ENCODE data around the gene CCDC179.

DNA sequence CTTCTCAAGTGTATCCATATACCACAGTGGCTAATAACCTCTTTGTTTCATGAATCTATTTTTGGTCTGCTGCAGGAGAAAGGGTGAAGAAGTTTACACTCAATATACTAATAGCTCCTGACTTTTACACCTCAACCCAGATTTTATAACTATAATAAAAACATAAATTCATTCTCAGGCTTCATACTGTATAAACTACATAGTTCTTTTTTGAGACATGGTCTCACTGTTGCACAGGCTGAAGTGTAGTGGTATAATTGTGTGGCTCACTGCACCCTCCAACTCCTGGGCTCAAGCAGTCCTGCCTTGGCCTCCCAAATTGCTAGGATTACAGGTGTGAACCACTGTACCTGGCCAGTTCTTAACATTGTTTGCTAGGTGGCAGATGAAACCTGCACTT is 17.8 kb upstream of the CCDC179 start:
- TF ChIP-seq, protein P1, sequence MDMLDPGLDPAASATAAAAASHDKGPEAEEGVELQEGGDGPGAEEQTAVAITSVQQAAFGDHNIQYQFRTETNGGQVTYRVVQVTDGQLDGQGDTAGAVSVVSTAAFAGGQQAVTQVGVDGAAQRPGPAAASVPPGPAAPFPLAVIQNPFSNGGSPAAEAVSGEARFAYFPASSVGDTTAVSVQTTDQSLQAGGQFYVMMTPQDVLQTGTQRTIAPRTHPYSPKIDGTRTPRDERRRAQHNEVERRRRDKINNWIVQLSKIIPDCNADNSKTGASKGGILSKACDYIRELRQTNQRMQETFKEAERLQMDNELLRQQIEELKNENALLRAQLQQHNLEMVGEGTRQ (IDR thresholded peaks at IDR 0.05; ENCODE audit: low read depth, low read length): no peak
- TF ChIP-seq, protein P1 (CRISPR knock-in tag; IDR thresholded peaks at IDR 0.05; ENCODE audit: borderline replicate concordance): no peak
- TF ChIP-seq ZNF224 (CRISPR knock-in tag; IDR thresholded peaks at IDR 0.05) (no peak), ELF1 (CRISPR knock-in tag; IDR thresholded peaks at IDR 0.05) (no peak), ZNF274 (CRISPR knock-in tag; IDR thresholded peaks at IDR 0.05) (no peak), ZBTB3 (CRISPR knock-in tag; IDR thresholded peaks at IDR 0.05; ENCODE audit: borderline replicate concordance, low read depth) (no peak), NCOR1 (IDR thresholded peaks at IDR 0.05; ENCODE audit: borderline replicate concordance, low read length) (no peak)
- TF ChIP-seq, protein P2, sequence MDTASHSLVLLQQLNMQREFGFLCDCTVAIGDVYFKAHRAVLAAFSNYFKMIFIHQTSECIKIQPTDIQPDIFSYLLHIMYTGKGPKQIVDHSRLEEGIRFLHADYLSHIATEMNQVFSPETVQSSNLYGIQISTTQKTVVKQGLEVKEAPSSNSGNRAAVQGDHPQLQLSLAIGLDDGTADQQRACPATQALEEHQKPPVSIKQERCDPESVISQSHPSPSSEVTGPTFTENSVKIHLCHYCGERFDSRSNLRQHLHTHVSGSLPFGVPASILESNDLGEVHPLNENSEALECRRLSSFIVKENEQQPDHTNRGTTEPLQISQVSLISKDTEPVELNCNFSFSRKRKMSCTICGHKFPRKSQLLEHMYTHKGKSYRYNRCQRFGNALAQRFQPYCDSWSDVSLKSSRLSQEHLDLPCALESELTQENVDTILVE (CRISPR knock-in tag; IDR thresholded peaks at IDR 0.05): no peak
- TF ChIP-seq, protein P3, sequence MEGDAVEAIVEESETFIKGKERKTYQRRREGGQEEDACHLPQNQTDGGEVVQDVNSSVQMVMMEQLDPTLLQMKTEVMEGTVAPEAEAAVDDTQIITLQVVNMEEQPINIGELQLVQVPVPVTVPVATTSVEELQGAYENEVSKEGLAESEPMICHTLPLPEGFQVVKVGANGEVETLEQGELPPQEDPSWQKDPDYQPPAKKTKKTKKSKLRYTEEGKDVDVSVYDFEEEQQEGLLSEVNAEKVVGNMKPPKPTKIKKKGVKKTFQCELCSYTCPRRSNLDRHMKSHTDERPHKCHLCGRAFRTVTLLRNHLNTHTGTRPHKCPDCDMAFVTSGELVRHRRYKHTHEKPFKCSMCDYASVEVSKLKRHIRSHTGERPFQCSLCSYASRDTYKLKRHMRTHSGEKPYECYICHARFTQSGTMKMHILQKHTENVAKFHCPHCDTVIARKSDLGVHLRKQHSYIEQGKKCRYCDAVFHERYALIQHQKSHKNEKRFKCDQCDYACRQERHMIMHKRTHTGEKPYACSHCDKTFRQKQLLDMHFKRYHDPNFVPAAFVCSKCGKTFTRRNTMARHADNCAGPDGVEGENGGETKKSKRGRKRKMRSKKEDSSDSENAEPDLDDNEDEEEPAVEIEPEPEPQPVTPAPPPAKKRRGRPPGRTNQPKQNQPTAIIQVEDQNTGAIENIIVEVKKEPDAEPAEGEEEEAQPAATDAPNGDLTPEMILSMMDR (CRISPR knock-in tag; IDR thresholded peaks at IDR 0.05): no peak
- TF ChIP-seq, protein P4, sequence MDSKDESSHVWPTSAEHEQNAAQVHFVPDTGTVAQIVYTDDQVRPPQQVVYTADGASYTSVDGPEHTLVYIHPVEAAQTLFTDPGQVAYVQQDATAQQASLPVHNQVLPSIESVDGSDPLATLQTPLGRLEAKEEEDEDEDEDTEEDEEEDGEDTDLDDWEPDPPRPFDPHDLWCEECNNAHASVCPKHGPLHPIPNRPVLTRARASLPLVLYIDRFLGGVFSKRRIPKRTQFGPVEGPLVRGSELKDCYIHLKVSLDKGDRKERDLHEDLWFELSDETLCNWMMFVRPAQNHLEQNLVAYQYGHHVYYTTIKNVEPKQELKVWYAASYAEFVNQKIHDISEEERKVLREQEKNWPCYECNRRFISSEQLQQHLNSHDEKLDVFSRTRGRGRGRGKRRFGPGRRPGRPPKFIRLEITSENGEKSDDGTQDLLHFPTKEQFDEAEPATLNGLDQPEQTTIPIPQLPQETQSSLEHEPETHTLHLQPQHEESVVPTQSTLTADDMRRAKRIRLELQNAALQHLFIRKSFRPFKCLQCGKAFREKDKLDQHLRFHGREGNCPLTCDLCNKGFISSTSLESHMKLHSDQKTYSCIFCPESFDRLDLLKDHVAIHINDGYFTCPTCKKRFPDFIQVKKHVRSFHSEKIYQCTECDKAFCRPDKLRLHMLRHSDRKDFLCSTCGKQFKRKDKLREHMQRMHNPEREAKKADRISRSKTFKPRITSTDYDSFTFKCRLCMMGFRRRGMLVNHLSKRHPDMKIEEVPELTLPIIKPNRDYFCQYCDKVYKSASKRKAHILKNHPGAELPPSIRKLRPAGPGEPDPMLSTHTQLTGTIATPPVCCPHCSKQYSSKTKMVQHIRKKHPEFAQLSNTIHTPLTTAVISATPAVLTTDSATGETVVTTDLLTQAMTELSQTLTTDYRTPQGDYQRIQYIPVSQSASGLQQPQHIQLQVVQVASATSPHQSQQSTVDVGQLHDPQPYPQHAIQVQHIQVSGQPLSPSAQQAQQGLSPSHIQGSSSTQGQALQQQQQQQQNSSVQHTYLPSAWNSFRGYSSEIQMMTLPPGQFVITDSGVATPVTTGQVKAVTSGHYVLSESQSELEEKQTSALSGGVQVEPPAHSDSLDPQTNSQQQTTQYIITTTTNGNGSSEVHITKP (CRISPR knock-in tag; IDR thresholded peaks at IDR 0.05; ENCODE audit: low read depth): no peak
- TF ChIP-seq, protein P5, sequence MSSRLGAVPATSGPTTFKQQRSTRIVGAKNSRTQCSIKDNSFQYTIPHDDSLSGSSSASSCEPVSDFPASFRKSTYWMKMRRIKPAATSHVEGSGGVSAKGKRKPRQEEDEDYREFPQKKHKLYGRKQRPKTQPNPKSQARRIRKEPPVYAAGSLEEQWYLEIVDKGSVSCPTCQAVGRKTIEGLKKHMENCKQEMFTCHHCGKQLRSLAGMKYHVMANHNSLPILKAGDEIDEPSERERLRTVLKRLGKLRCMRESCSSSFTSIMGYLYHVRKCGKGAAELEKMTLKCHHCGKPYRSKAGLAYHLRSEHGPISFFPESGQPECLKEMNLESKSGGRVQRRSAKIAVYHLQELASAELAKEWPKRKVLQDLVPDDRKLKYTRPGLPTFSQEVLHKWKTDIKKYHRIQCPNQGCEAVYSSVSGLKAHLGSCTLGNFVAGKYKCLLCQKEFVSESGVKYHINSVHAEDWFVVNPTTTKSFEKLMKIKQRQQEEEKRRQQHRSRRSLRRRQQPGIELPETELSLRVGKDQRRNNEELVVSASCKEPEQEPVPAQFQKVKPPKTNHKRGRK (CRISPR knock-in tag; IDR thresholded peaks at IDR 0.05): no peak
- TF ChIP-seq, protein P6, sequence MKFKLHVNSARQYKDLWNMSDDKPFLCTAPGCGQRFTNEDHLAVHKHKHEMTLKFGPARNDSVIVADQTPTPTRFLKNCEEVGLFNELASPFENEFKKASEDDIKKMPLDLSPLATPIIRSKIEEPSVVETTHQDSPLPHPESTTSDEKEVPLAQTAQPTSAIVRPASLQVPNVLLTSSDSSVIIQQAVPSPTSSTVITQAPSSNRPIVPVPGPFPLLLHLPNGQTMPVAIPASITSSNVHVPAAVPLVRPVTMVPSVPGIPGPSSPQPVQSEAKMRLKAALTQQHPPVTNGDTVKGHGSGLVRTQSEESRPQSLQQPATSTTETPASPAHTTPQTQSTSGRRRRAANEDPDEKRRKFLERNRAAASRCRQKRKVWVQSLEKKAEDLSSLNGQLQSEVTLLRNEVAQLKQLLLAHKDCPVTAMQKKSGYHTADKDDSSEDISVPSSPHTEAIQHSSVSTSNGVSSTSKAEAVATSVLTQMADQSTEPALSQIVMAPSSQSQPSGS (CRISPR knock-in tag; IDR thresholded peaks at IDR 0.05): no peak
